ENCODE measurements around the gene S100A9. TPM values are rescaled to one million over a fixed set of nuclear protein-coding genes. Genes with fewer than 3 reads are reported as not detected.
"Not testable (repeated sequence)": the region's sequence is repeated elsewhere in the genome, so short reads cannot be mapped to it uniquely, and the experiment has no call there.

S100A9 gene
- 1 to 10 TPM; 7.4 to 7.7 TPM for total RNA-seq
- 10 to 100 TPM in 1 of 2 donors, 1 to 10 TPM in 1; 8.0 to 11.6 TPM for polyA plus RNA-seq

DNA sequence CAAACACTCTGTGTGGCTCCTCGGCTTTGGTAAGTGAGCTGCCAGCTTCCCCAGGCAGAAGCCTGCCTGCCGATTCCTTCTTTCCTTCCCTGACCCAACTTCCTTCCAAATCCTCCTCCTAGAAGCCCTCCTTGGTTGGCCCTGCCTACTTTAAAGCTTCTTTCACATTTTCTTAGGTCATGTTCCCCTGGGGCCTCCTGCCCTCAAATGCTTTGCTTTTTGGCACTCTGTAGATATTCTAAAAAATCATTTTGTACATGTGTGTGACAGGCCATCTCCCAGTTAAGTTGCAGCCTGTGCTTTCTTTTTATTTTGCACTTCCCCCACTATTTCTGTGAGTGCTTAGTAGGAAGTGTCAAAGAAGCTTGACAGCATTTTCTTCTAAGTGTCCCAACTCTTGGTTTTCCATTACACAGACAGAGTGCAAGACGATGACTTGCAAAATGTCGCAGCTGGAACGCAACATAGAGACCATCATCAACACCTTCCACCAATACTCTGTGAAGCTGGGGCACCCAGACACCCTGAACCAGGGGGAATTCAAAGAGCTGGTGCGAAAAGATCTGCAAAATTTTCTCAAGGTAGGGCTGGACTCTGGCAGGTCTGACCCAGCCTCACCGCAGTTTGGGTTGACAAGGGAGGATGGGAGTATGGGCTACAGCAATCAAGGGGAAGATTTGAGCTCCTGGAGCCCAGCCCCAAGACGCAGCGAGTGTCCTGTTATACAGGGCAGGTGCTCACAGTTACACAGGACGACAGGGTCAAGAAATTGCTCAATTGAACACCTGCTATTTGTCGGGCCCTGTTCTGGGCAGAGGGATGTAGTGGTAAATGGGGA, at the start of gene S100A9:
S100A9 (plus strand) TSS at position 2 of the 838 bp plus-strand sequence; CDS start at position 432, 430 bp downstream.
- H3K36me3 ChIP-seq (ENCODE audit: insufficient read depth, low read length) = no peaks in the 10 kb centered on the region
- Mint-ChIP-seq H3K9me3 (no peaks in the 10 kb centered on the region), H3K27me3 (no peaks in the 10 kb centered on the region), H3K36me3 (no peaks in the 10 kb centered on the region), H3K4me1 (peaks cover 7 to 24% (median 16%) of the 10 kb centered on the region in 4 donors), H3K4me3 (peak within 1 kb of the TSS in 6 of 8 donors; percentile 2 to 75 (median 52)), H3K27ac (peak within 1 kb of the TSS in 4 of 7 donors; percentile 55 to 87 (median 64))
- peaks cover 18% of the 10 kb centered on the region for H3K4me1 ChIP-seq (ENCODE audit: insufficient read depth, low read length)
- intact Hi-C loops (cut with micrococcal nuclease) = no loop called here
- no peaks in the 10 kb centered on the region for H3K27me3 ChIP-seq (ENCODE audit: insufficient read depth, low read length)
- no peaks in the 10 kb centered on the region for H3K9me3 ChIP-seq (ENCODE audit: control insufficient read depth in 1 of 2, low read length in 2 of 2)
- no peak within 1 kb of the TSS for H3K27ac ChIP-seq (ENCODE audit: low read depth, low read length)
- H3K4me3 ChIP-seq (ENCODE audit: low read length in 2 of 2) = no peak within 1 kb of the TSS
- CTCF ChIA-PET (ENCODE audit: partially characterized antibody) = interaction anchor here (1.6 to 4.2 kb wide), 2 partner anchors 45 to 137 kb away, joined by 4 to 35 read pairs; no protein-coding TSS in a partner anchor
- POLR2A ChIA-PET (ENCODE audit: partially characterized antibody) = no interaction called here
- DNase-seq = no peak

DNA sequence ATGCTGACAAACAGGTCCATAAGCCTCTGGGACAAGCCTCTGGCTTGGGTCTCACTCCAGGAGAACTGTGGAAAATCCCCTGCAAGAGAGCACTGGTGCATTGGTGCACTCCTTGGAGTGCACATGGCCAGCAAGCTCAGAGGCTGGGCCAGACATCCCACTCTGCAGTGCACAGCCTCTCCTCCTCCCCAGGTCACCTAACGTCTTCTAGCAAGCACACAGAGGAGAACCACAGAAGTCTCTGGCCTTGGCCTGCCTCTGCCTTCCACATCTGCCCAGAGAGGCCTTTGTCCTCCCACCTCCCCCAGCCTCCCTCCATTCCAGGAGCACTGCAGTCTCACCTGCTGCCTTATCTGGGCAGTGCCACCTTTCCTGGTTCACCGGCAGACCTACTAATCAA, 49.1 kb upstream of the S100A9 start:
- no peak for DNase-seq
- Mint-ChIP-seq H3K4me1 (no peaks in the 10 kb centered on the region), H3K9me3 (peaks cover 0 to 4% (median 0%) of the 10 kb centered on the region in 8 donors), H3K4me3 (no peak overlapping the region), H3K36me3 (no peaks in the 10 kb centered on the region), H3K27me3 (peaks cover 5 to 7% of the 10 kb centered on the region in 2 donors), H3K27ac (no peak overlapping the region)
- no peaks in the 10 kb centered on the region for H3K36me3 ChIP-seq (ENCODE audit: insufficient read depth, low read length)
- ChIA-PET POLR2A (ENCODE audit: partially characterized antibody) (no interaction called here), CTCF (ENCODE audit: partially characterized antibody) (no interaction called here)
- no peaks in the 10 kb centered on the region for H3K4me1 ChIP-seq (ENCODE audit: insufficient read depth, low read length)
- no peaks in the 10 kb centered on the region for H3K27me3 ChIP-seq (ENCODE audit: insufficient read depth, low read length)
- intact Hi-C loops (cut with micrococcal nuclease) = no loop called here
- H3K27ac ChIP-seq (ENCODE audit: low read depth, low read length) = no peak overlapping the region
- H3K4me3 ChIP-seq (ENCODE audit: low read length in 2 of 2) = no peak overlapping the region
- no peaks in the 10 kb centered on the region for H3K9me3 ChIP-seq (ENCODE audit: control insufficient read depth in 1 of 2, low read length in 2 of 2)

DNA sequence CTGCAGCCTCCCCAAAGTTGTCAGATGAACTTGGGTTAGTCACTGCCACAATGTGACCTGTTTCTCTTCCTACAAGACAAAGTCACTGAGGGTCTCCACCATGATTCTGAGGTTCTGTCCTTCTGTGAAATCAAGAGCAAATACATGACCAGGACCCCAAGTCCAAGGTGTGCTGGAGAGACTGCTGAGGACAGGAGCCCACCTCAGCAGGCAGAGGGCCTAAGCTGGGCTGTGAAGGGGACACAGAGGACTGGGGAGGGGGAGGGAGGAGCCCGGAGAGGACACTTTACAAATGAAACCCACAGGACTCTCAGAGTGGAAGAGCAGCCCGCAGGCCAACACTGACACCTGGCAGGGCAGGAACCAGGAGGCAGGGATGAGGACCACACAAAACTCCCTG, 48.2 kb upstream of the S100A9 start:
- Histone ChIP-seq H3K27me3 (ENCODE audit: insufficient read depth, low read length) (no peaks in the 10 kb centered on the region), H3K9me3 (ENCODE audit: control insufficient read depth in 1 of 2, low read length in 2 of 2) (no peaks in the 10 kb centered on the region), H3K27ac (ENCODE audit: low read depth, low read length) (no peak overlapping the region), H3K4me3 (ENCODE audit: low read length in 2 of 2) (no peak overlapping the region), H3K36me3 (ENCODE audit: insufficient read depth, low read length) (no peaks in the 10 kb centered on the region), H3K4me1 (ENCODE audit: insufficient read depth, low read length) (no peaks in the 10 kb centered on the region)
- intact Hi-C loops (cut with micrococcal nuclease) = no loop called here
- CTCF ChIA-PET (ENCODE audit: partially characterized antibody) = no interaction called here
- H3K4me3 Mint-ChIP-seq = no peak overlapping the region
- POLR2A ChIA-PET (ENCODE audit: partially characterized antibody) = no interaction called here
- no peaks in the 10 kb centered on the region for H3K4me1 Mint-ChIP-seq
- DNase-seq = no peak
- peaks cover 5 to 7% of the 10 kb centered on the region in 2 donors for H3K27me3 Mint-ChIP-seq
- no peak overlapping the region for H3K27ac Mint-ChIP-seq
- peaks cover 0 to 4% (median 0%) of the 10 kb centered on the region in 8 donors for H3K9me3 Mint-ChIP-seq
- H3K36me3 Mint-ChIP-seq = no peaks in the 10 kb centered on the region

DNA sequence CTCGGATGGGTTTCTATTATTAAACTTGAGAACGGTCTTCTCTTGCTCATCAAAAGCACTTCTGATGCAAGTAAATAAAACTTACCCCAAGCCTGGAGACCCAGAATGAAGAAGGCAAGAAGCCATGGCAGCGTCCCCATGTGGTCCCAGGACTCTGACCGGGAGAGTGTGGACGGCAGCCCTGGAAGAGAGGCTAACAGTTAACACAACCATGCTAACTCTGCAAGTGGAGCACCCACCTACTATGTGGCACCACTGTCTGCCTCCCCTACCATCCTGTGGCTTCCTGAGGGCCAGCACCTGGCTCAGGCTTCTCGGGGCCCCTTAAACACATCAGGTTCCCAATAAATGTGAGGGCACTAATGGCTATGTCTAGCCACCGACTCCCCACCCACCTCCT, 47.1 kb upstream of the S100A9 start:
- Mint-ChIP-seq H3K27me3 (peaks cover 7 to 9% of the 10 kb centered on the region in 2 donors), H3K27ac (no peak overlapping the region), H3K9me3 (peaks cover 0 to 5% (median under 1%) of the 10 kb centered on the region in 8 donors), H3K4me3 (no peak overlapping the region), H3K36me3 (no peaks in the 10 kb centered on the region), H3K4me1 (no peaks in the 10 kb centered on the region)
- Histone ChIP-seq H3K4me3 (ENCODE audit: low read length in 2 of 2) (no peak overlapping the region), H3K36me3 (ENCODE audit: insufficient read depth, low read length) (no peaks in the 10 kb centered on the region), H3K27me3 (ENCODE audit: insufficient read depth, low read length) (no peaks in the 10 kb centered on the region), H3K9me3 (ENCODE audit: control insufficient read depth in 1 of 2, low read length in 2 of 2) (no peaks in the 10 kb centered on the region), H3K4me1 (ENCODE audit: insufficient read depth, low read length) (no peaks in the 10 kb centered on the region), H3K27ac (ENCODE audit: low read depth, low read length) (no peak overlapping the region)
- POLR2A ChIA-PET (ENCODE audit: partially characterized antibody) = no interaction called here
- DNase-seq = no peak
- intact Hi-C loops (cut with micrococcal nuclease) = no loop called here
- CTCF ChIA-PET (ENCODE audit: partially characterized antibody) = no interaction called here

DNA sequence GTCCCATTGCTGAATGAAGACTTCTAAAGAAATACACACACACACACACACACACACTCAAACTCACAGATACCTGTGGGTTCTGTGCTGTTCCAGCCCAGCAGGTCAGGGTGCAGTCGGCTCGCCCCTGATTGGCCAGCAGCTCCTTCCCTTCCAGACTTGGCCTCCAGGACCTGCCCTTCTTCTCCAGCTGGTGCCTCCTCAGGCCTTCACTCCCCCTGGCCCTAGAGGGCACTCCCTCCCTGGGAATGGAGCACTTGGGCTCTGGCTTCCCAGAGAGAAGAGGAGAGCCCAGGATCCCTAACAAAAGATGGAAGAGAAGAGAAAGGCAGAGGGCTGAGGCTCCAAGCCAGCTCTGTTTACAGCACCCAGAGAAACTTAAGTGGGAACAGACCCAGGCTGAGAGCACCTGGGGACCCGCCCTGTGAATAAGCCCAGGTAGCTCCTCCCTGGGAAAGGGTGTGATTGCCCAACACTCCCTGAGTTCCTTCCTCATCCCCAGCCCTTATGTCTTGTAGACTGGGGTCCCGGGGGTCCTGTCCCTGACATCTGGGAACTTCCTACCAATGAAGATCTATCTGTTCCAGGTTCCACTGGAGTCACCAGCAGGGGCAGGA, 45.0 kb upstream of the S100A9 start, which contains the start of gene PGLYRP3:
PGLYRP3 (minus strand) TSS at position 383 of the 617 bp plus-strand sequence. CDS start 2,287 bp downstream, outside the sequence.
- no peaks in the 10 kb centered on the region for H3K4me1 ChIP-seq (ENCODE audit: insufficient read depth, low read length)
- no peak within 1 kb of the TSS for H3K27ac ChIP-seq (ENCODE audit: low read depth, low read length)
- no peaks in the 10 kb centered on the region for H3K27me3 ChIP-seq (ENCODE audit: insufficient read depth, low read length)
- peaks cover 6 to 9% of the 10 kb centered on the region in 2 donors for H3K27me3 Mint-ChIP-seq
- intact Hi-C loops (cut with micrococcal nuclease) = no loop called here
- peaks cover 0 to 9% (median under 1%) of the 10 kb centered on the region in 8 donors for H3K9me3 Mint-ChIP-seq
- H3K4me3 Mint-ChIP-seq = no peak within 1 kb of the TSS
- H3K36me3 ChIP-seq (ENCODE audit: insufficient read depth, low read length) = no peaks in the 10 kb centered on the region
- no peak within 1 kb of the TSS for H3K27ac Mint-ChIP-seq
- POLR2A ChIA-PET (ENCODE audit: partially characterized antibody) = no interaction called here
- H3K4me3 ChIP-seq (ENCODE audit: low read length in 2 of 2) = no peak within 1 kb of the TSS
- no peaks in the 10 kb centered on the region for H3K4me1 Mint-ChIP-seq
- no peaks in the 10 kb centered on the region for H3K36me3 Mint-ChIP-seq
- CTCF ChIA-PET (ENCODE audit: partially characterized antibody) = no interaction called here
- DNase-seq = no peak
- no peaks in the 10 kb centered on the region for H3K9me3 ChIP-seq (ENCODE audit: control insufficient read depth in 1 of 2, low read length in 2 of 2)

DNA sequence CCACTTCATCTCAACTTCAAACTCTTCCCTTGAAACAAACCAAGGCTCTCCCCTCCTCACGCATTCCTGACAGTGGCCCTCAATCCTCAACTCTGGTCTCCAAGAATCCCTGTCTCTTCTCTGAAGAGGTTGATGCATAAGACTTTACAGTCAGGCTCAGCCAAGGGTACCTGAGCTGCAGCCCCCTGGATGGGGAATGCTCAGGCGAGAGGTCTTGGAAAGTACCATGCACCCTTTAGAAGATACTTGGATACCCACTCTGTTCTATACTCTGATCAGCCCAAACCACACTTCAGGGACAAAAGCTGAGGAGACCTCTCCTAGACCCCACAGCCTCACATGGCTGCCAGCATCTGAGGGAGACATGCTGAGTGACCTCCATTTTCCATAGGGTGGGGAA, 44.4 kb upstream of the S100A9 start:
- Mint-ChIP-seq H3K4me3 (no peak overlapping the region), H3K4me1 (no peaks in the 10 kb centered on the region), H3K9me3 (peaks cover 0 to 9% (median under 1%) of the 10 kb centered on the region in 8 donors), H3K27me3 (peaks cover 6 to 9% of the 10 kb centered on the region in 2 donors), H3K27ac (no peak overlapping the region), H3K36me3 (no peaks in the 10 kb centered on the region)
- Histone ChIP-seq H3K27me3 (ENCODE audit: insufficient read depth, low read length) (no peaks in the 10 kb centered on the region), H3K4me1 (ENCODE audit: insufficient read depth, low read length) (no peaks in the 10 kb centered on the region), H3K9me3 (ENCODE audit: control insufficient read depth in 1 of 2, low read length in 2 of 2) (no peaks in the 10 kb centered on the region), H3K4me3 (ENCODE audit: low read length in 2 of 2) (no peak overlapping the region), H3K27ac (ENCODE audit: low read depth, low read length) (no peak overlapping the region), H3K36me3 (ENCODE audit: insufficient read depth, low read length) (no peaks in the 10 kb centered on the region)
- intact Hi-C loops (cut with micrococcal nuclease) = no loop called here
- ChIA-PET POLR2A (ENCODE audit: partially characterized antibody) (no interaction called here), CTCF (ENCODE audit: partially characterized antibody) (no interaction called here)
- no peak for DNase-seq

DNA sequence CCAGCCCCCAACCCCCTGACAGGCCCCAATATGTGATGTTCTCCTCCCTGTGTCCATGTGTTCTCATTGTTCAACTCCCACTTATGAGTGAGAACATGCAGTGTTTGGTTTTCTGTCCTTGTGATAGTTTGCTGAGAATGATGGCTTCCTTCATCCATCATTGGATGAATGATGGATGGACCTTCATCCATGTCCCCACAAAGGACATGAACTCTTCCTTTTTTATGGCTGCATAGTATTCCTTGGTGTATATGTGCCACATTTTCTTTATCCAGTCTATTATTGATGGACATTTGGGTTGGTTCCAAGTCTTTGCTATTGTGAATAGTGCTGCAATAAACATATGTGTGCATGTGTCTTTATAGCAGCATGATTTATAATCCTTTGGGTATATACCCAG, 43.3 kb upstream of the S100A9 start:
- H3K27me3 Mint-ChIP-seq; H3K9me3 Mint-ChIP-seq; H3K36me3 ChIP-seq (ENCODE audit: insufficient read depth, low read length); H3K27ac ChIP-seq (ENCODE audit: low read depth, low read length); H3K4me3 ChIP-seq (ENCODE audit: low read length in 2 of 2); H3K27me3 ChIP-seq (ENCODE audit: insufficient read depth, low read length); DNase-seq; intact Hi-C loops (cut with micrococcal nuclease); H3K4me1 ChIP-seq (ENCODE audit: insufficient read depth, low read length); H3K9me3 ChIP-seq (ENCODE audit: control insufficient read depth in 1 of 2, low read length in 2 of 2); POLR2A ChIA-PET (ENCODE audit: partially characterized antibody); H3K36me3 Mint-ChIP-seq; H3K27ac Mint-ChIP-seq; H3K4me1 Mint-ChIP-seq; H3K4me3 Mint-ChIP-seq: not testable (repeated sequence)
- CTCF ChIA-PET (ENCODE audit: partially characterized antibody) = interaction anchor here (0.6 kb wide), 1 partner anchor 10 kb away, joined by 3 read pairs; no protein-coding TSS in a partner anchor

Measured in CD4-positive, alpha-beta memory T cell (primary cell).